K562 (cell line): Measurements from ENCODE around the gene GTF2H4. TPM values are rescaled to one million over a fixed set of nuclear protein-coding genes. Genes with fewer than 3 reads are reported as not detected.

Experiments
- ATF3 ChIP-seq, 2 experiments: fragments of 450-650 bp in 1 of 2; sonication (generic) in 1 of 2; formaldehyde crosslinking in 1 of 2; IDR thresholded peaks in 1 of 2; conservative IDR thresholded peaks in 1 of 2; 2 replicates each; pipeline versions ENCODE4 v1.6.1 to v1.8.1; 2016 to 2023; ENCODE audit warnings: mild to moderate bottlenecking in 2 of 2, moderate library complexity in 2 of 2, inconsistent platforms in 1 of 2, missing genetic modification reagents in 1 of 2
- BMI1 ChIP-seq: fragments of 150-350 bp; IDR thresholded peaks from 2 replicates; pipeline ENCODE4 v1.6.1; 2014; ENCODE audit warnings: low read length
- CHAMP1 ChIP-seq: fragments of 450-650 bp; IDR thresholded peaks from 2 replicates; pipeline ENCODE4 v1.6.1; 2016; ENCODE audit warnings: mild to moderate bottlenecking
- CREM ChIP-seq: IDR thresholded peaks from 2 replicates; pipeline ENCODE4 v1.6.1; 2014; ENCODE audit warnings: antibody characterized with exemption, low read depth
- CTBP1 ChIP-seq: fragments of 450-650 bp; IDR thresholded peaks from 2 replicates; pipeline ENCODE4 v1.6.1; 2016; ENCODE audit warnings: borderline replicate concordance
- DEAF1 ChIP-seq: fragments of 450-650 bp; formaldehyde crosslinking; IDR thresholded peaks from 2 replicates; pipeline ENCODE4 v1.4.0; 2020; ENCODE audit warnings: mild to moderate bottlenecking, moderate library complexity
- FOXO4 ChIP-seq: fragments of 450-650 bp; formaldehyde crosslinking; IDR thresholded peaks from 2 replicates; pipeline ENCODE4 v1.4.0; 2020; ENCODE audit warnings: mild to moderate bottlenecking, moderate library complexity
- HNRNPUL1 ChIP-seq: fragments of 200-400 bp; formaldehyde crosslinking; IDR thresholded peaks from 2 replicates; pipeline ENCODE4 v1.6.1; 2017; ENCODE audit warnings: low read length
- KDM5B ChIP-seq: fragments of 200-600 bp; sonication (generic); IDR thresholded peaks from 2 replicates; pipeline ENCODE4 v1.6.1; 2012; ENCODE audit warnings: low read depth, mild to moderate bottlenecking, moderate library complexity, low read length, control low read depth, inconsistent platforms; ENCODE audit not compliant: insufficient replicate concordance
- MAFG ChIP-seq: fragments of 450-650 bp; conservative IDR thresholded peaks from 2 replicates; pipeline ENCODE4 v1.6.1; 2016; ENCODE audit warnings: missing genetic modification characterization, missing compliant biosample characterization
- MAZ ChIP-seq, 2 experiments: fragments of 450-650 bp in 1 of 2; sonication (generic) in 1 of 2; formaldehyde crosslinking; IDR thresholded peaks in 1 of 2; conservative IDR thresholded peaks in 1 of 2; 2 replicates each; pipeline versions ENCODE4 v1.4.0 to v1.5.0; 2020; ENCODE audit warnings: mild to moderate bottlenecking in 1 of 2, missing genetic modification reagents in 1 of 2
- MLLT1 ChIP-seq, 2 experiments: fragments of 450-650 bp; IDR thresholded peaks; 2 replicates each; pipeline ENCODE4 v1.6.1; 2016
- NCOA4 ChIP-seq: fragments of 450-650 bp; IDR thresholded peaks from 2 replicates; pipeline ENCODE4 v1.6.1; 2018; ENCODE audit warnings: mild to moderate bottlenecking; ENCODE audit not compliant: partially characterized antibody
- PKNOX1 ChIP-seq: fragments of 450-650 bp; IDR thresholded peaks from 2 replicates; pipeline ENCODE4 v1.6.1; 2016
- SIN3B ChIP-seq: fragments of 450-650 bp; IDR thresholded peaks from 2 replicates; pipeline ENCODE4 v1.6.1; 2017; ENCODE audit warnings: low read depth, mild to moderate bottlenecking, moderate library complexity
- SMARCE1 ChIP-seq: fragments of 450-650 bp; IDR thresholded peaks from 2 replicates; pipeline ENCODE4 v1.7.1; 2016; ENCODE audit warnings: mild to moderate bottlenecking
- TBP ChIP-seq: optimal IDR thresholded peaks from 2 replicates; pipeline ENCODE3; 2011; ENCODE audit warnings: low read depth, low read length, improper control_type of control experiment
- THRAP3 ChIP-seq: fragments of 450-650 bp; IDR thresholded peaks from 2 replicates; pipeline ENCODE4 v1.6.1; 2016; ENCODE audit warnings: mild to moderate bottlenecking, inconsistent platforms, borderline replicate concordance
- ZFX ChIP-seq: sonication (generic); formaldehyde crosslinking; IDR thresholded peaks from 2 replicates; pipeline ENCODE4 v1.8.0; 2022; ENCODE audit warnings: mild to moderate bottlenecking, missing genetic modification reagents, moderate library complexity
- ZKSCAN1 ChIP-seq: fragments of 150-350 bp; IDR thresholded peaks from 2 replicates; pipeline ENCODE4 v1.6.1; 2016; ENCODE audit warnings: low read depth, low read length
- polyA plus RNA-seq, 8 experiments: library from polyadenylated mRNA; depleted of rRNA in 4 of 8; stranded (reverse) in 5 of 8; unstranded in 3 of 8; fragments of >200 nt; fragmentation: Nextera tagmentation in 2 of 8; fragmentation: Illumina TruSeq in 1 of 8; extraction: Ambion mirVana in 2 of 8; extraction: Trizol in 1 of 8; gene quantifications; 2 replicates each; pipeline versions ENCODE4 v1.2.1 to v1.2.3, GENCODE V29; 2011 to 2014; ENCODE audit warnings: inconsistent platforms in 1 of 8, missing spikeins in 1 of 8
- total RNA-seq, 7 experiments: library from RNA; depleted of rRNA in 6 of 7; stranded (reverse); fragments of >200 nt in 6 of 7; fragmentation: Illumina TruSeq in 2 of 7; extraction: Trizol in 2 of 7; gene quantifications; 2 replicates each; pipeline versions ENCODE4 v1.2.1 to v1.2.3, GENCODE V29; 2011 to 2021; ENCODE audit warnings: low replicate concordance in 1 of 7

Gene GTF2H4
- total and polyA plus RNA-seq, 9 of the 15 experiments (the other 6 are each of a cell fraction or from before 2014, with no cell fraction given): 3.6 to 86.1 (median 39.6) TPM

- TF ChIP-seq THRAP3 (no peak), SMARCE1 (no peak), CTBP1 (no peak), TBP (no peak), PKNOX1 (no peak), ATF3 (IDR thresholded peaks at IDR 0.05) (no peak), ATF3 (CRISPR knock-in tag; conservative IDR thresholded peaks at IDR 0.05) (no peak), SIN3B (no peak), CHAMP1 (0 out of 2 replicates have a peak, but pooled peaks have one; percentile 17), ZFX (CRISPR knock-in tag) (no peak), KDM5B (no peak), BMI1 (no peak), MAZ (CRISPR knock-in tag; conservative IDR thresholded peaks at IDR 0.05 in 1 of 2, IDR thresholded peaks at IDR 0.05 in 1 of 2) (no peak), MAFG (no peak), DEAF1 (CRISPR knock-in tag) (no peak), NCOA4 (no peak), CREM (no peak), HNRNPUL1 (no peak), FOXO4 (CRISPR knock-in tag) (no peak), MLLT1 (IDR thresholded peaks at IDR 0.05) (peak; percentile 75 to 78; a peak in 2 of 4 replicates), ZKSCAN1 (no peak)
Measured at GRCh38 chr6:30873137-30873640, 34.8 kb upstream of the GTF2H4 start (continued).
